Endothelial cell of umbilical vein (primary cell): Measurements from ENCODE around the gene SPAG9. TPM values are rescaled to one million over a fixed set of nuclear protein-coding genes. Genes with fewer than 3 reads are reported as not detected.

ENCODE experiments used
- BruUV-seq: library from RNA; stranded (reverse); fragments of 400-500 nt; replicated peaks from 2 replicates; lab custom pipeline; 2021; lab: Mats Ljungman, UMichigan
- CTCF ChIA-PET: fragments of 300-600, 350-600 bp; sonication (Branson Sonifier 250); formaldehyde crosslinking; loops from one replicate; lab custom pipeline; 2021; ENCODE audit warnings: antibody characterized with exemption, inconsistent platforms; lab: Charles Lee
- POLR2A ChIA-PET: fragments of 300-600, 350-600 bp; sonication (Branson Sonifier 250); formaldehyde crosslinking; loops from one replicate; lab custom pipeline; 2021; ENCODE audit warnings: antibody characterized with exemption, inconsistent platforms; lab: Charles Lee
- DNase-seq: peaks from one replicate; pipeline ENCODE4 v3.0.0-alpha.2; 2011; ENCODE audit warnings: low read depth, low spot score
- FAIRE-seq: peaks from 2 replicates; lab custom pipeline; 2011; peaks lifted over from hg19 to GRCh38; lab: Jason Lieb, UNC
- H2AFZ ChIP-seq: 2 replicates; pipeline ENCODE4 v1.6.0; 2012; ENCODE audit warnings: low read depth, low read length, control low read depth, inconsistent platforms
- H3K27ac ChIP-seq: 2 replicates; pipeline ENCODE4 v1.5.1; 2011; ENCODE audit warnings: low read depth, mild to moderate bottlenecking, control low read depth, low read length, moderate library complexity; ENCODE audit not compliant: insufficient read depth
- H3K27me3 ChIP-seq, 2 experiments: 2 replicates each; pipeline versions ENCODE4 v1.6.0 to v1.6.1; 2011; ENCODE audit warnings: low read length in 2 of 2, mixed read lengths in 1 of 2; ENCODE audit not compliant: control insufficient read depth in 2 of 2, insufficient read depth in 2 of 2
- H3K36me3 ChIP-seq, 2 experiments: 2 replicates in 1 of 2; 3 replicates in 1 of 2; pipeline ENCODE4 v1.5.1; 2011; ENCODE audit warnings: low read length in 2 of 2, mild to moderate bottlenecking in 1 of 2, moderate library complexity in 1 of 2; ENCODE audit not compliant: control insufficient read depth in 2 of 2, insufficient read depth in 2 of 2; ENCODE audit errors: extremely low read depth in 1 of 2
- H3K4me1 ChIP-seq: 3 replicates; pipeline ENCODE4 v1.5.1; 2011; ENCODE audit warnings: mild to moderate bottlenecking, low read length; ENCODE audit not compliant: control insufficient read depth, insufficient read depth; ENCODE audit errors: extremely low read depth
- H3K4me2 ChIP-seq: 2 replicates; pipeline ENCODE4 v1.6.1; 2011; ENCODE audit warnings: low read length, control low read depth, mixed read lengths; ENCODE audit not compliant: insufficient read depth
- H3K4me3 ChIP-seq, 3 experiments: fragments of 200-600 bp in 1 of 3; sonication (generic), shearing (Covaris generic) in 1 of 3; replicated peaks in 1 of 3; 2 replicates each; pipeline ENCODE4 v1.5.1; 2011 to 2016; ENCODE audit warnings: control low read depth in 3 of 3, low read length in 3 of 3, mild to moderate bottlenecking in 2 of 3, inconsistent platforms in 1 of 3, low read depth in 1 of 3, moderate library complexity in 1 of 3; ENCODE audit not compliant: insufficient read depth in 1 of 3
- H3K79me2 ChIP-seq: 2 replicates; pipeline ENCODE4 v1.6.0; 2012; ENCODE audit warnings: low read length, inconsistent platforms; ENCODE audit not compliant: control insufficient read depth, insufficient read depth
- H3K9ac ChIP-seq: replicated peaks from 2 replicates; pipeline ENCODE3; 2011; ENCODE audit warnings: low read length, control low read depth; ENCODE audit not compliant: insufficient read depth; ENCODE audit errors: extremely low read depth
- H3K9me1 ChIP-seq: replicated peaks from 3 replicates; pipeline ENCODE4 v1.6.0; 2011; ENCODE audit warnings: mild to moderate bottlenecking, low read length; ENCODE audit not compliant: control insufficient read depth, insufficient read depth; ENCODE audit errors: extremely low read depth
- H3K9me3 ChIP-seq: replicated peaks from 2 replicates; pipeline ENCODE4 v1.5.1; 2012; ENCODE audit warnings: low read length, inconsistent platforms; ENCODE audit not compliant: control insufficient read depth, insufficient read depth
- H4K20me1 ChIP-seq: replicated peaks from 2 replicates; pipeline ENCODE3; 2011; ENCODE audit warnings: mild to moderate bottlenecking, low read length; ENCODE audit not compliant: control insufficient read depth, insufficient read depth; ENCODE audit errors: extremely low read depth
- EZH2 ChIP-seq: IDR thresholded peaks from 2 replicates; pipeline ENCODE4 v1.6.1; 2012; ENCODE audit warnings: borderline replicate concordance, low read depth, mild to moderate bottlenecking, moderate library complexity, low read length, inconsistent platforms; ENCODE audit not compliant: severe bottlenecking
- FOS ChIP-seq: IDR thresholded peaks from 2 replicates; pipeline ENCODE4 v1.6.1; 2011; ENCODE audit warnings: mild to moderate bottlenecking, low read length, moderate library complexity, borderline replicate concordance; ENCODE audit not compliant: insufficient read depth
- GATA2 ChIP-seq: IDR thresholded peaks from 2 replicates; pipeline ENCODE4 v1.7.0; 2011; ENCODE audit warnings: low read depth, mild to moderate bottlenecking, moderate library complexity, mixed read lengths, low read length; ENCODE audit not compliant: insufficient read length, insufficient read depth
- JUN ChIP-seq: IDR thresholded peaks from 2 replicates; pipeline ENCODE4 v1.6.1; 2011; ENCODE audit warnings: borderline replicate concordance, low read depth; ENCODE audit not compliant: insufficient read length, insufficient read depth
- MYC ChIP-seq: IDR thresholded peaks from one replicate; pipeline ENCODE4 v1.6.1; 2011; ENCODE audit warnings: mild to moderate bottlenecking, low read depth, low read length
- POLR2A ChIP-seq: IDR thresholded peaks from 2 replicates; pipeline ENCODE4 v1.6.1; 2012; ENCODE audit warnings: low read depth, mild to moderate bottlenecking, control low read depth, low read length
- POLR2AphosphoS5 ChIP-seq: IDR thresholded peaks from 2 replicates; pipeline ENCODE4 v1.6.1; 2012; ENCODE audit warnings: low read depth, mild to moderate bottlenecking, control low read depth, low read length, moderate library complexity; ENCODE audit not compliant: insufficient read depth
- dilution Hi-C: fragments of 300-500 bp; cut with MboI; formaldehyde crosslinking; loops from one replicate; pipeline ENCODE4 v1.15.0; 2019; ENCODE audit warnings: low sequenced_read_pairs; ENCODE audit not compliant: extremely low pct_ligation_motif_present
- intact Hi-C: fragments of 100-400 bp; cut with micrococcal nuclease; formaldehyde crosslinking; loops from one replicate; pipeline ENCODE4 v1.10.0; 2022
- polyA plus RNA-seq, 4 experiments: library from polyadenylated mRNA; depleted of rRNA in 3 of 4; stranded (reverse) in 3 of 4; unstranded in 1 of 4; fragments of >200 nt; gene quantifications; 2 replicates each; pipeline versions ENCODE4 v1.2.1 to v1.2.3, GENCODE V29; 2011 to 2012; ENCODE audit warnings: missing spikeins in 1 of 4
- total RNA-seq: library from RNA; stranded (reverse); gene quantifications from 2 replicates; pipeline ENCODE4 v1.2.3, GENCODE V29; 2021
- TF ChIP-seq, protein P1 (sequence below): IDR thresholded peaks from 2 replicates; pipeline ENCODE4 v1.6.1; 2011; ENCODE audit not compliant: insufficient read depth, insufficient read length
- TF ChIP-seq, protein P2 (sequence below), 2 donors: IDR thresholded peaks; 1 replicate in 1 of 2; 2 replicates in 1 of 2; pipeline ENCODE4 v1.5.1; 2011; ENCODE audit warnings: low read length in 2 of 2, mild to moderate bottlenecking in 2 of 2, moderate library complexity in 2 of 2, control low read depth in 1 of 2, inconsistent platforms in 1 of 2, low read depth in 1 of 2; ENCODE audit not compliant: insufficient read depth in 1 of 2; ENCODE audit errors: extremely low read depth in 1 of 2

The SPAG9 gene
- total and polyA plus RNA-seq, 2 donors (not counting 3 experiments of a cell fraction or from before 2014, with no cell fraction given), result 16.5 to 75.0 TPM

DNA sequence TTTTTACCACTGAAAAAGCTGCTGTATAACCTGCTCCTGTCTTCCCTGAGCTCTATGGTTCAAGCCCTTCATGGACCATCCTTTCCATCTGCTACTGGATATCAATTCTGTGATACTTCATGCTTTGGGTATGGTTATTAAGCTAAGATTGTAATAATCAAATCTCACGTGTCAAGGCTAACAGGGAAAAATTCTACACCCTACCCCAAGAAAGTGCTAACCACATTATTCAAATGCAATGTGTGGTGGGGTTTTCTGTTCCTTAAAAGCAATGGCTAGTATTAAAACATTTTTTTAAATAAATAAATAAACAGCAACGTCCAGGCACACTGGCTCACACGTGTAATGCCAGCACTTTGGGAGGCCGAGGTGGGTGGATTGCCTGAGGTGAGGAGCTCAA lies 65.9 kb downstream of the SPAG9 start:
- Histone ChIP-seq H4K20me1 (no peaks in the 10 kb centered on the region), H3K27ac (no peak overlapping the region), H2AFZ (no peak overlapping the region), H3K9ac (no peak overlapping the region), H3K9me1 (no peaks in the 10 kb centered on the region), H3K4me2 (no peak overlapping the region), H3K27me3 (no peaks in the 10 kb centered on the region), H3K36me3 (no peaks in the 10 kb centered on the region), H3K9me3 (no peaks in the 10 kb centered on the region), H3K4me3 (no peak overlapping the region), H3K79me2 (peaks cover 18% of the 10 kb centered on the region), H3K4me1 (peaks cover 12% of the 10 kb centered on the region)
- dilution Hi-C loops, result no loop called here
- no peak for DNase-seq
- BruUV-seq, result no TSS peak
- POLR2A ChIA-PET, result no interaction called here
- FAIRE-seq, result no peak
- intact Hi-C loops, result loop anchor here (5.0 kb wide), 1 partner anchor 63 kb away; no protein-coding TSS in a partner anchor
- TF ChIP-seq MYC, result no peak
- TF ChIP-seq EZH2, result no peak
- no peak for TF ChIP-seq GATA2
- no peak for TF ChIP-seq POLR2A
- TF ChIP-seq, protein P1, sequence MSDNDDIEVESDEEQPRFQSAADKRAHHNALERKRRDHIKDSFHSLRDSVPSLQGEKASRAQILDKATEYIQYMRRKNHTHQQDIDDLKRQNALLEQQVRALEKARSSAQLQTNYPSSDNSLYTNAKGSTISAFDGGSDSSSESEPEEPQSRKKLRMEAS, result no peak
- TF ChIP-seq, protein P2, sequence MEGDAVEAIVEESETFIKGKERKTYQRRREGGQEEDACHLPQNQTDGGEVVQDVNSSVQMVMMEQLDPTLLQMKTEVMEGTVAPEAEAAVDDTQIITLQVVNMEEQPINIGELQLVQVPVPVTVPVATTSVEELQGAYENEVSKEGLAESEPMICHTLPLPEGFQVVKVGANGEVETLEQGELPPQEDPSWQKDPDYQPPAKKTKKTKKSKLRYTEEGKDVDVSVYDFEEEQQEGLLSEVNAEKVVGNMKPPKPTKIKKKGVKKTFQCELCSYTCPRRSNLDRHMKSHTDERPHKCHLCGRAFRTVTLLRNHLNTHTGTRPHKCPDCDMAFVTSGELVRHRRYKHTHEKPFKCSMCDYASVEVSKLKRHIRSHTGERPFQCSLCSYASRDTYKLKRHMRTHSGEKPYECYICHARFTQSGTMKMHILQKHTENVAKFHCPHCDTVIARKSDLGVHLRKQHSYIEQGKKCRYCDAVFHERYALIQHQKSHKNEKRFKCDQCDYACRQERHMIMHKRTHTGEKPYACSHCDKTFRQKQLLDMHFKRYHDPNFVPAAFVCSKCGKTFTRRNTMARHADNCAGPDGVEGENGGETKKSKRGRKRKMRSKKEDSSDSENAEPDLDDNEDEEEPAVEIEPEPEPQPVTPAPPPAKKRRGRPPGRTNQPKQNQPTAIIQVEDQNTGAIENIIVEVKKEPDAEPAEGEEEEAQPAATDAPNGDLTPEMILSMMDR (IDR thresholded peaks at IDR 0.05; ENCODE audit: extremely low read depth in 1 of 2, insufficient read depth in 1 of 2, low read depth in 1 of 2, low read length in 2 of 2), result no peak
- TF ChIP-seq JUN, result no peak
- no peak for TF ChIP-seq FOS
- no peak for TF ChIP-seq POLR2AphosphoS5
- CTCF ChIA-PET, result interaction anchor here (0.6 to 5.5 kb wide), 5 partner anchors 13 to 202 kb away, joined by 3 to 100 read pairs (median 9); no protein-coding TSS in a partner anchor
